Measurements from ENCODE around the gene MMP14.

Gene MMP14

DNA sequence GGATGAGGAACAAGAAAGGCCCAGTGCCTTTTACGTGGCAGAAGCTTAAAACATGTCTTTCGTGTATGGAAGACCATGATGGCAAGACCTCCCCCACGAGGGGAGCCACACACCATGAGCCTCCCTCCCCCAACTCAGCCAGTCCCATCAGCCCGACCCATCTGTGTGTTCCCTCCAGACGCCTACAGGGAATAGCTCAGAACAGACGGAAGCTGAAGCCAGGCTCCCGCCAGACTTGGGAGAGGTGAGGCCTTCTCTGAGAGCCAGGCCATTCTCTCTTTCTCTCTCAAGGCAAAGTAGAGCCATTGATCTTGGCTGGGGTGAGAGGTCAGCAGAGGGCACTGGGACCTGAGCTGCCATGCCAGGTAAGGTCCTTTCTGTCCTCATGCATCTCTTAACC is 56.1 kb downstream of the MMP14 start:
- no peak for DNase-seq
- H3K27me3 ChIP-seq (ENCODE audit: insufficient read depth, low read depth, severe bottlenecking): no peaks in the 10 kb centered on the region
- H3K36me3 ChIP-seq: no peaks in the 10 kb centered on the region
- no peak overlapping the region for H3K4me3 ChIP-seq (ENCODE audit: low read depth, low read length)
- no peak for TF ChIP-seq CTCF (IDR thresholded peaks at IDR 0.05; ENCODE audit: low read depth, low read length)
- no peak overlapping the region for H3K27ac ChIP-seq
- no peaks in the 10 kb centered on the region for H3K9me3 ChIP-seq (ENCODE audit: severe bottlenecking)

GRCh38 chr14:22893706-22894105 is 57.3 kb downstream of the MMP14 start:
- Histone ChIP-seq H3K9me3 (ENCODE audit: severe bottlenecking) (no peaks in the 10 kb centered on the region), H3K27ac (no peak overlapping the region), H3K4me3 (ENCODE audit: low read depth, low read length) (no peak overlapping the region), H3K36me3 (no peaks in the 10 kb centered on the region), H3K27me3 (ENCODE audit: insufficient read depth, low read depth, severe bottlenecking) (no peaks in the 10 kb centered on the region)
- TF ChIP-seq CTCF (IDR thresholded peaks at IDR 0.05; ENCODE audit: low read depth, low read length): no peak
- DNase-seq: no peak

GRCh38 chr14:22895402-22895801 is 59.0 kb downstream of the MMP14 start:
- TF ChIP-seq CTCF (IDR thresholded peaks at IDR 0.05; ENCODE audit: low read depth, low read length): no peak
- Histone ChIP-seq H3K27me3 (ENCODE audit: insufficient read depth, low read depth, severe bottlenecking) (no peaks in the 10 kb centered on the region), H3K27ac (no peak overlapping the region), H3K36me3 (no peaks in the 10 kb centered on the region), H3K9me3 (ENCODE audit: severe bottlenecking) (no peaks in the 10 kb centered on the region), H3K4me3 (ENCODE audit: low read depth, low read length) (no peak overlapping the region)
- DNase-seq: no peak

- Histone ChIP-seq H3K27ac (no peak overlapping the region), H3K4me3 (ENCODE audit: low read depth, low read length) (no peak overlapping the region), H3K27me3 (ENCODE audit: insufficient read depth, low read depth, severe bottlenecking) (no peaks in the 10 kb centered on the region), H3K36me3 (peaks cover 8% of the 10 kb centered on the region), H3K9me3 (ENCODE audit: severe bottlenecking) (no peaks in the 10 kb centered on the region)
- no peak for DNase-seq
- TF ChIP-seq CTCF (IDR thresholded peaks at IDR 0.05; ENCODE audit: low read depth, low read length): no peak
These were observed 60.0 kb downstream of the MMP14 start for GRCh38 chr14:22896356-22896755.

- TF ChIP-seq CTCF (IDR thresholded peaks at IDR 0.05; ENCODE audit: low read depth, low read length): no peak
- no peaks in the 10 kb centered on the region for H3K27me3 ChIP-seq (ENCODE audit: insufficient read depth, low read depth, severe bottlenecking)
These were observed 60.4 kb downstream of the MMP14 start for GRCh38 chr14:22896760-22897159.

GRCh38 chr14:22897357-22897756 is 61.0 kb downstream of the MMP14 start:
- H3K9me3 ChIP-seq (ENCODE audit: severe bottlenecking): no peaks in the 10 kb centered on the region
- H3K27me3 ChIP-seq (ENCODE audit: insufficient read depth, low read depth, severe bottlenecking): no peaks in the 10 kb centered on the region
- no peak for DNase-seq
- no peak for TF ChIP-seq CTCF (IDR thresholded peaks at IDR 0.05; ENCODE audit: low read depth, low read length)
- no peak overlapping the region for H3K27ac ChIP-seq
- H3K36me3 ChIP-seq: peaks cover 18% of the 10 kb centered on the region
- H3K4me3 ChIP-seq (ENCODE audit: low read depth, low read length): no peak overlapping the region

More at GRCh38 chr14:22896760-22897159, 60.4 kb downstream of the MMP14 start:
- Histone ChIP-seq H3K4me3 (ENCODE audit: low read depth, low read length) (no peak overlapping the region), H3K36me3 (peaks cover 12% of the 10 kb centered on the region), H3K9me3 (ENCODE audit: severe bottlenecking) (no peaks in the 10 kb centered on the region), H3K27ac (no peak overlapping the region)
- DNase-seq: no peak

All from WERI-Rb-1 (cell line).